Measurements from ENCODE around the gene TCTA.

TCTA gene

DNA sequence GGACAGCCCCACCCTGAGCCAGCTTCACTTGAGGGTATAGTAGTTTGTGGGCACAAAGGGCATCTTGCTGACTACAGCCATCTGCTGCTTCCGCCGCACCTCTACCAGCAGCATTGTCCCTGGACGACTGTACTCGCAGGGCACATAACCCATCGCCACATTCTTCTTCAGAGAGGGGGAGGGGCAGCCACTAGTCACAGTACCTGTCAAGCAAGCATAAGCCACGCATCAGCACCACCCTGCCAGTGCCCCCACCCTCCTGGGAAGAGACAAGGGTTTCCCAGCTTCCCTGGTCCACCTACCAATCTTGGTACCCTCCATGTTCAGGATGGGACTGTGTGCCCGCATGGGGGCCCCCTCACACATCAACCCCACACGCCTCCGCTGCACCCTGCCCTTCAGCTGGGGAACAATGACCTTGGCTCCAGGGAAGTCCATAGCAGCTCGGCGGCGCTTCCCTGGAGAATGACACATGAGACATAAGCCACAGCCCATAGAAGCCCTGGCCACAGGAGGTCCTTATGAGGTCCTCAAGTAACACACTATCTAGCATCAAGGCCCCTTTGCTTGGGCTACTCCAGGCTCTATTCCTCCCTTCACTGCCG is 5.4 kb downstream of the TCTA start:
- no peak for DNase-seq
- TF ChIP-seq POLR2A (IDR thresholded peaks at IDR 0.05; ENCODE audit: low read length) (no peak), GATA1 (IDR thresholded peaks at IDR 0.05; ENCODE audit: low read depth, low read length) (no peak)

DNA sequence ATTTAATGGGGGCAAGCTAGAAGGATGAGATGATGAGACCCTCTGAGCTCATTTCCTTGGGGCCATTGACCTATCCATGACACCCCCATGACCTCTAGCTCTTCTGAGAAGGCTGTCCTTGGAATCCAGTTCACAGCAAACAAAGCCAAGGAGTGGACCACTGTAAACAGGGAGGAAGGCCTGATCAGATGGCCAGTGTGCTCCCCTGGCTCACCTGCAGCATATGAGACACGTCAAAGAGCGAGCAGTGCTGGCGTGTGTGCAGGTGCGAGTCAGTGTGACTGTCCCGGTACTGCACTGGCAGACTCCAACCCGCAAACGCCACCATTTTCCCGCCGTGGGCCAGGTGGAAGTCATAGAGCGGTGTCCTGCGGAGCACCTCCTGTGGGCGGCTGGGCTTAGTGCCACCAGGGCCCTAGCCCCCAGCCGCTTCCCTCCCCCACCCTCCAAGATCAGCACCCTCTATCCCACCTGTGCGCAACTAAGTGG is 9.7 kb downstream of the TCTA start:
- TF ChIP-seq GATA1 (IDR thresholded peaks at IDR 0.05; ENCODE audit: low read depth, low read length) (no peak), POLR2A (IDR thresholded peaks at IDR 0.05; ENCODE audit: low read length) (peak; percentile 46)
- no peak for DNase-seq

DNA sequence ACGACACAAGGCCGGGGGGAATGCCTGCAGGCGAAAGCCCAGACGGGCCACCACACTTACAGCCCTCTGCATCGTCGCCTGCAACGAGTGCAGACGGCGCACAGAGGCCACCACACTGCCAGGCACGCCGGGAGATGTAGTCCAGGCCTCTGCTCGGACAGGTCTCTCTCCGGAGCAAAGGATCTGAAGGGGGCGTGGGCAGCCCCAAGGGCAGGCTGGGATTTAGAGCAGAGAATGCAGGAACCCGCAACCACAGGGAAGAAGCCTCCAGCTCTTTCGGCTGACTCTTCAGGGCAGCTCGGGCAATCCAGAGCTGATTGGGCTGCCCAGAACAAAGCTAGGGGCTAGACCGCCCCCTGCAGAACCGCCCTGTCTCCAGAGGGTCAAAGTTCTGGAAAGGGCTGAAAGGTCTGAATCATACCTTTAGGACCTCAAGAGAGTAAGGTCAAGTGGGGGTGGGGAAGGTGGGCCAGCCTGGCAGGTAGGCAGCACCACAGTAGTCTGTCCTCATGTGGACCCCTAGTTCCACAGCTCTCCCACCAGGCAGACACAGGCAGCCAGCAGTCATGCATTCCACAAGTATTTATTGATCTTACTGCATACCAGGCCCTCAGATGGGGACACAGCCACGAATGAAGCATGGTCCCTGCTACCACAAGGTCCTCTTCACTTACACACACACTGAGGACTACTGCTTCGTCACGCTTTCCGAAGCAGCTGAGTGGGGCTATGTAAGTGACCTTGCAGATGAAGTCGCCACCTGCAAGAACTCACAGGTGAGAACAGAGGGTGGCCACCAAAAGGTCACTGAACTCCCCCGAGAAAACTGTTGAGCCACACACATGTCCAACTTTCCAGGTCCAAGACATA is 10.4 kb downstream of the TCTA start, which contains the start of gene AMT:
Gene AMT (minus strand): TSS at position 95 of the 870 bp plus-strand sequence. CDS start 23 bp downstream, at position 72.
- DNase-seq = peak in 1 of 2 experiments; percentile 49

DNA sequence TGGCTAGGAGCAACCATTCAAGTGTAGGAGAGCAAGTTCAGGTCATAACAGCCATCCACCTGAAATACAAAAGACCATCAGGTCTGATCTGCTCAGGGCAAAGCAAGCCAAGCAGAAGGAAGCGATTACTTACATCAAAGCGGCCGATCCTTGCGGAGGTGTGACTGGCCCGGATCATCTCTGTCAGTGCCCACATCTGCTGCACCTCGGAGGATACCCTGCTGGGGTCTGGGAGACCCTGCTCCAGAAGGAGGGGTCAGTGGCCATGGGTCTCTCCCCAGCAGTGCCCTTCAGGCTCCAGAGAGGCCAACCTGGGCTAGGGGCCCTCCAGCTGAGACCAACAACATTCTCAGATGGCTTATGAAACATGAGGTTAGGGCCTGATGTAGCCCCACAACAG is 12.6 kb downstream of the TCTA start:
- TF ChIP-seq POLR2A (IDR thresholded peaks at IDR 0.05; ENCODE audit: low read length) (no peak), GATA1 (IDR thresholded peaks at IDR 0.05; ENCODE audit: low read depth, low read length) (no peak)
- DNase-seq = no peak

More for the DNA sequence above, 10.4 kb downstream of the TCTA start, which contains the start of gene AMT:
- no peak for TF ChIP-seq POLR2A (IDR thresholded peaks at IDR 0.05; ENCODE audit: low read length)
- TF ChIP-seq GATA1 (IDR thresholded peaks at IDR 0.05; ENCODE audit: low read depth, low read length) = no peak

DNA sequence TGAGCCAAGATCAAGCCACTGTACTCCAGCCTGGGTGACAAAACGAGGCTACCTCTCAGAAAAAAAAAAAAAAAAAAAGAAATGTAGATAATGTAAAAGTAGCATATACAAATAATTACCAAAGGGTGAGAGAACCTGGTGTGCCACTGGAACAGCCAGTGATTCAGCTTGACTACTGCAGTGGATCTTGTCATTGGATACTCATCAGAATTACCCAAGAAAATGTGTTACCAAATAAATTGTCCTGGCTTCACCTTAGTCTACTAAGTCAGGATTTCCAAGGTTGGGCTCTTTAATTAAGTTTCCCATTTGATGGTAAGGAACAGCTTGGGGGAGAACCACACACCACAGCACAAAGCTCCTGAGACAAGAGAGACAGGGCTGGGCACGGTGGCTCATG is 15.4 kb downstream of the TCTA start:
- DNase-seq = no peak
- no peak for TF ChIP-seq GATA1 (IDR thresholded peaks at IDR 0.05; ENCODE audit: low read depth, low read length)

DNA sequence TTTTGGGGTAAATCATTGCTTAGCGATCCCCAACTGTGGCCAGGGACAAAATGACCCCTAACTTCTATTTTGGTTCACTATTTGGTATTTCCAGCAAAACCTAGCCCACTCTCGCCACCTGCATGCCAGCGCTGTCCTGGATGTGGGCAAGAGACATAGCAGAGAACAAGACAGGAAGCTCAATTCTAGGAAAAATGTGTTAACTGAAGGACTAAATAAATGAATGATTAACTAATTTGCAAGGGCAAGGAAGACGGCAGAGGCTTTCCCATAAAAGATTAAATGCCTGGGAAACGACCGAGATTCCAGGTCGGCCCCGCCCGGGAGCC is 16.5 kb downstream of the TCTA start:
- DNase-seq = no peak
- no peak for TF ChIP-seq GATA1 (IDR thresholded peaks at IDR 0.05; ENCODE audit: low read depth, low read length)
- TF ChIP-seq POLR2A (IDR thresholded peaks at IDR 0.05; ENCODE audit: low read length) = no peak

DNA sequence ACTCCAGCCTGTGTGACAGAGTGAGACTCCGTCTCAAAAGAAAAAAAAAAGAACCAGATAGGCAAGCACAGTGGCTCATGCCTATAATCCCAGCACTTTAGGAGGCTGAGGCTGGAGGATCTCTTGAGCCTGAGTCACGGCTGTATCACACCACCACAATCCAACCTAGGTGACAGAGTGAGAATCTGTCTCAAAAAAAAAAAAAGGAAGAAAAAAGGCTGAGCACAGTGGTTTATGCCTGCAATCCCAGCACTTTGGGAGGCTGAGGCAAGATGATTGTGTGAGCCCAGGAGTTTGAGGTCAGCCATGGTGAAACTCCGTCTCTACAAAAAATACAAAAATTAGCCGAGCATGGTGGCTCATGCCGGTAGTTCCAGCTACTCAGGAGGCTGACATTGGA is 22.5 kb downstream of the TCTA start:
- DNase-seq = no peak
- no peak for TF ChIP-seq GATA1 (IDR thresholded peaks at IDR 0.05; ENCODE audit: low read depth, low read length)
- no peak for TF ChIP-seq POLR2A (IDR thresholded peaks at IDR 0.05; ENCODE audit: low read length)

DNA sequence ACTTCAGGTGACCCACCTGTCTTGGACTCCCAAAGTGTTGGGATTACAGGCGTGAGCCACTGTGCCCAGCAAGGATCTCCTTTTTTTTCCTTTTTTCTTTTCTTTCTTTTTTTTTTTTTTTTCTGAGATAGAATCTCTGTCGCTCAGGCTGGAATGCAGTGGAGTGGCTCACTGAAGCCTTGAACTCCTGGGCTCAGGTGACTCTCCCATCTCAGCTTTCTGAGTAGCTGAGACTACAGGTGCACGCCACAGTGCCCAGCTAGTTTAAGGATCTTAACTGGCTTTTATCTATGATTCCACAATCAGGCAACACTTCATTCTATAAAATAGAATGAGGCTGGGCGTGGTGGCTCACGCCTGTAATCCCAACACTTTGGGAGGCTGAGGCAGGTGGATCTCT is 33.2 kb downstream of the TCTA start:
- no peak for DNase-seq
- TF ChIP-seq POLR2A (IDR thresholded peaks at IDR 0.05; ENCODE audit: low read length) (no peak), GATA1 (IDR thresholded peaks at IDR 0.05; ENCODE audit: low read depth, low read length) (no peak)

DNA sequence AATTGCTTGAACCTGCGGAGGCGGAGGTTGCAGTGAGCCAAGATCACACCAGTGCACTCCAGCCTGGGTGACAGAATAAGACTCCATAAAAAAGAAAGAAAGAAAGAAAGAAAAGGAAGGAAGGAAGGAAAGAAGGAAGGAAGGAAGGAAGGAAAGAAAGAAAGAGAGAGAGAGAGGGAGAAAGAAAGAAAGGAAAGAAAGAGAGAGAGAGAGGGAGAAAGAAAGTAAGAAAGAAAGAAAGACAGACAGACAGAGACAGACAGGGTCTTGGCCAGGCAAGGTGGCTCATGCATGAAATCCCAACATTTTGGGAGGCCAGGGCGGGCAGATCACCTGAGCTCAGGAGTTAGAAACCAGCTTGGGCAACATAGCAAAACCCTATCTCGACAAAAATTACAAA is 41.4 kb downstream of the TCTA start:
- TF ChIP-seq GATA1 (IDR thresholded peaks at IDR 0.05; ENCODE audit: low read depth, low read length) (no peak), POLR2A (IDR thresholded peaks at IDR 0.05; ENCODE audit: low read length) (no peak)
- no peak for DNase-seq

DNA sequence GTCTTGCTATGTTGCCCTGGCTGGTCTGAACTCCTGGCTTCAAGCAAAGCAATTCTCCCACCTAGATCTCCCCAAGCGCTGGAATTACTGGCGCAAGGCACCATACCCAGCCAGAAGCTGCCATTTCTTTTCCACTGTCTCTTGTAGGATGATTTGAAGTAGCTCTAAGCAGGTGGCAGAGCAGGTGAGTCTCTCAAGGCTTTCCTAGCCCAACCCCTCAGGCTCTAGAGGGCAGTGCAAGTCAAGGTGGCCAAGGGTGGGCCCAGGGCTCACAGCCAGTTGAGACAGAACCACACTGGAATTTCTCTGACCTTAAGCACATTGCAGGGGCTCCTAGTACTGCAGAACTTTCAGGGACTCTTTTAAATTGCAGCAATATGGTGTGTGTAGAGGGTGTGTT is 42.2 kb downstream of the TCTA start:
- TF ChIP-seq GATA1 (IDR thresholded peaks at IDR 0.05; ENCODE audit: low read depth, low read length) (no peak), POLR2A (IDR thresholded peaks at IDR 0.05; ENCODE audit: low read length) (no peak)
- peak; percentile 28 to 44 for DNase-seq

DNA sequence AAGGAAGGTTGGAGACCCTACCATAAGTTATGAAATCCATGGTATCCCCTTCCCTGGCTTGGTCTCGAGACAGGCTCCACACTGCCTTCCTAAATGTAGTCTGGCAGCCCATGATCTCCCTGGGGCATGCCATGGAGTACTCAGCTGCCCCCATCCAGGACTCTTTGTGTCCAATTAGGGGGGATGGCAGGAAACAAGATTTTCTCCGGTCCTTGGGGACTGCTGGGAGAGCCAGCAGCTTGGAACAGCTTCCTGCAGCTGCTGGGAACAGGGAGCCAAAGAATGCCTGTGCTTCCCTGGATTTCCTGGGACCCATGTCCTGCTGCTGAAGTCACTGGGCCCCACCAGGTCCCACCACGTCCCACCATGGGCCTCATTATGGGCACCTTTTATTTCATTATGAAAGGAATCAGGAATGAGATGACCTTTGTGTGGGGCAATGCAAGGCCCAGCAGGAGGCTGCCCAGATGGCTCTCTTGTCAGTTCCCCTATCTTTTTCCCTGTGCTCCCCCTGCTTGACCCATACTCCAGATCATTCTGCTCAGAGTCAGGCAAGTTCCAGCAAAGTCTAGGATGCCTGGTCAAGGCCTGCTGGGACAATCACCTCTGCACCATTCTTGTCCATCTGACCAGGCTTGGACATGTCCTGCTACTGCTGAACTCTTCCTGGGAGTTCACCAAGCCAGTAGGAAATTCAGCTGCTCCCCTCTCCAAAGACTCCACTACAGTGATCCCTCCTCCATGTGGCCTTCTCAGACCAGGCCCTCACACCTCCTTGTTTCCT is 42.9 kb downstream of the TCTA start:
- DNase-seq = no peak
- TF ChIP-seq POLR2A (IDR thresholded peaks at IDR 0.05; ENCODE audit: low read length) (no peak), GATA1 (IDR thresholded peaks at IDR 0.05; ENCODE audit: low read depth, low read length) (no peak)

DNA sequence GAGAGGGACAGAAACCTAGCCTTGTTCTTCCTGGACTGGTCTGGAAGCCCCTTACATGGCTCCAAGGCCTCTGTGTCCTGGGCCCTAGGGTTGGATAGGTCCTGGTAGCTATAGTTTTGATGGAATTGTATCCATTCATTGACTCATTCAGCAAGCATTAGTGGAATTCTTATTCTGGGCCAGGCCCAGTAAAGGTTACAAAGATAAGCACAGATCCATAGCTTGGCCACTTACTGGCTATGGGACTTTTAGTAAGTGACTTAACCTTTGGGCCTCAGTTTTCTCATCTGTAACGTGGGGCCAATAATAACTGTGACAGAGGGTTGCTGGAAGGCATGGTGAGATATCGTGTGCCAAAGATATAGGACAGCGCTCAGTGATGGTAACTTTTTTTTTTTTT is 44.2 kb downstream of the TCTA start:
- TF ChIP-seq POLR2A (IDR thresholded peaks at IDR 0.05; ENCODE audit: low read length) (no peak), GATA1 (IDR thresholded peaks at IDR 0.05; ENCODE audit: low read depth, low read length) (no peak)
- no peak for DNase-seq

DNA sequence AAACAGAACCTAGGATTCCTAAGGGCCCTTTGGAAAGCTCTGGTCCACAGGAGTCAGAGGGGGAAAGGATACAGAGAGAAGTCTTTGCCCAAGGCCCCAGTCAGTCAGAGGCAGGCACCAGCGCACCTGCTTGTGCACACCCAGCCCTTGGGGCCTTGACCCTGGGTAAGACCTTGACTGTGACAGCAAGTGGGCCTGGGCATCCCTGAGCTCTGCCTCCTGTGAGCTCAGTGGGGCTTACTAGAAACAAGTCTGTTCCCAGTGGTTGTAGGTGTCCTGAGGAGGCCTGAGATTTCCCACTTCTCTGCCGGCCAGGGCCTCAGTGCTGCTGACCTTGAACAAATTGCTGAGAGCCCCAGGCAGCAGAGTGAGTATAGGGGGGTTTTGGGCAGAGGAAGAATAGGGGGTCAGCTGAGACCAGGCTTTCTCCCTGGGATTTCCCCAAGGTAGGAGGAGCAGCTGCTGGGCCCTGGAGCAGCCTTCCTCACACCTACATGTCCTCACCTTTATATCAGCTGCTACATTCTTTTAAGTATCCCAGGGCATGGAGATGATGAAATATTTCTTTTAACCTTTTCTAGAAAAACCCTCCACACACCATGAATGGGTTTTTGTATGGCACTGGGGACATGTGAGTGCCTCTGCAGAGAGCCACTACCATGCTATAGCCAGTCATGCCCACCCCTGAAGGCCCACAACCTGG is 48.1 kb downstream of the TCTA start:
- DNase-seq = no peak
- no peak for TF ChIP-seq POLR2A (IDR thresholded peaks at IDR 0.05; ENCODE audit: low read length)
- no peak for TF ChIP-seq GATA1 (IDR thresholded peaks at IDR 0.05; ENCODE audit: low read depth, low read length)
